Measurements from ENCODE around the gene ATG2B.

Gene ATG2B

GRCh38 chr14:96376093-96376492, 13.0 kb upstream of the ATG2B start:
- TF ChIP-seq, protein P1, sequence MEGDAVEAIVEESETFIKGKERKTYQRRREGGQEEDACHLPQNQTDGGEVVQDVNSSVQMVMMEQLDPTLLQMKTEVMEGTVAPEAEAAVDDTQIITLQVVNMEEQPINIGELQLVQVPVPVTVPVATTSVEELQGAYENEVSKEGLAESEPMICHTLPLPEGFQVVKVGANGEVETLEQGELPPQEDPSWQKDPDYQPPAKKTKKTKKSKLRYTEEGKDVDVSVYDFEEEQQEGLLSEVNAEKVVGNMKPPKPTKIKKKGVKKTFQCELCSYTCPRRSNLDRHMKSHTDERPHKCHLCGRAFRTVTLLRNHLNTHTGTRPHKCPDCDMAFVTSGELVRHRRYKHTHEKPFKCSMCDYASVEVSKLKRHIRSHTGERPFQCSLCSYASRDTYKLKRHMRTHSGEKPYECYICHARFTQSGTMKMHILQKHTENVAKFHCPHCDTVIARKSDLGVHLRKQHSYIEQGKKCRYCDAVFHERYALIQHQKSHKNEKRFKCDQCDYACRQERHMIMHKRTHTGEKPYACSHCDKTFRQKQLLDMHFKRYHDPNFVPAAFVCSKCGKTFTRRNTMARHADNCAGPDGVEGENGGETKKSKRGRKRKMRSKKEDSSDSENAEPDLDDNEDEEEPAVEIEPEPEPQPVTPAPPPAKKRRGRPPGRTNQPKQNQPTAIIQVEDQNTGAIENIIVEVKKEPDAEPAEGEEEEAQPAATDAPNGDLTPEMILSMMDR (IDR thresholded peaks at IDR 0.05; ENCODE audit: low read depth, low read length): no peak
- H3K4me3 ChIP-seq (ENCODE audit: low read depth, low read length): no peak overlapping the region

DNA sequence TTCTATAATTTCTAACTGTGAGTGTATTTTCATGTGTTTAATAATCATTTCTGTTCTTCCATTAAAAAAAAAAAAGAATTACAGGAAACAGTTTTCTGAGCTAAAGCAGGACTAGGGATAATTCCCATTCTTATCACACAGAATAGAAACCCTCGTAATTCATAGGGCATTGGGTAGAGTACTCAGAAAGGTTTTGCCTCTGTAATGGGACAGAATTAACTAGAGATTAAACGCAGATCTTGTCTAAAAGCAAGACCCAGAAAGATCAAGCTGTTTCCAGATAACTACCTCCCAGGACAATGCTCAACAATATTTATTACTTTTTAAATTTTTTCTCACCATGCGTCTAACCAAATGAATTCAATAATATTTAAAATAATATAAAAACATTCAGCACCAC, 10.4 kb upstream of the ATG2B start:
- no peak overlapping the region for H3K4me3 ChIP-seq (ENCODE audit: low read depth, low read length)
- TF ChIP-seq, protein P1 (IDR thresholded peaks at IDR 0.05; ENCODE audit: low read depth, low read length): no peak

- TF ChIP-seq, protein P1 (IDR thresholded peaks at IDR 0.05; ENCODE audit: low read depth, low read length): no peak
Measured at GRCh38 chr14:96370528-96370927, 7.4 kb upstream of the ATG2B start.

DNA sequence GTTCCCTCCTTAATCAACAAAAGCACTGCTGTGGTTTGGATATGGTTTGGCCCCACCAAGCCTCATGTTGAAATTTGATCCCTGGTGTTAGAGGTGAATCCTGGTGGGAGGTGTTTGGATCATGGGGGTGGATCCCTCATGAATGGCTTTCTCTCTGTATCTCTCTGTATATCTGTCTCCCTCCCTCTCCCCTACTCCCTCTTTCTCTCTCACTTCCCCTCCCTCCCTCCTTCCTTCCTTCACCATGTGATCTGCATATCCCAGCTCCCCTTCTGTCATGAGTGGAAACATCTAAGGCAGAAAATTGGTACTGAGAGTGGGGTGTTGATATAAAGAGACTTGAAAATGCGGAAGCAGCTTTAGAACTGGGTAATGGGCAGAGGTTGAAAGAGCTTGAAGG, 5.4 kb upstream of the ATG2B start:
- TF ChIP-seq, protein P1 (IDR thresholded peaks at IDR 0.05; ENCODE audit: low read depth, low read length): no peak
- H3K4me3 ChIP-seq (ENCODE audit: low read depth, low read length): no peak overlapping the region

More at GRCh38 chr14:96370528-96370927, 7.4 kb upstream of the ATG2B start:
- H3K4me3 ChIP-seq (ENCODE audit: low read depth, low read length): no peak overlapping the region

DNA sequence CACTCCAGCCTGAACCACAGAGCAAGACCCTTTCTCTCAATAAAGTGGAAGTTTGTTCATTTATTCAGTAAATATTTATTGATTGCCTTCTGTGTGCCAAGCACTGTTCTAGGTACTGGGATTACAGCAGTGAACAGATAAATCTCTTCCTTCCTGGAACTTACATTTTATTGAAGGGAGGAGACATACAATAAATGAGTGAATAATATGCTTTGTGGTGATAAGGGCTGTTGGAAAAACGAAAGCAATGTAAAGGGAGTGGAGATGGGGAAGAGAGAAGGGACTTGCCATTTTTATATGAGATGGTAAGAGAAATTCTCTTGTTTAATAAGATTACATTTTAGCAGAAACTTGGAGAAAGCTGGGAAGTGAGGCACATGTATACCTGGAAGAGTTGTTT, 1.8 kb upstream of the ATG2B start:
- TF ChIP-seq, protein P1 (IDR thresholded peaks at IDR 0.05; ENCODE audit: low read depth, low read length): no peak
- no peak overlapping the region for H3K4me3 ChIP-seq (ENCODE audit: low read depth, low read length)

DNA sequence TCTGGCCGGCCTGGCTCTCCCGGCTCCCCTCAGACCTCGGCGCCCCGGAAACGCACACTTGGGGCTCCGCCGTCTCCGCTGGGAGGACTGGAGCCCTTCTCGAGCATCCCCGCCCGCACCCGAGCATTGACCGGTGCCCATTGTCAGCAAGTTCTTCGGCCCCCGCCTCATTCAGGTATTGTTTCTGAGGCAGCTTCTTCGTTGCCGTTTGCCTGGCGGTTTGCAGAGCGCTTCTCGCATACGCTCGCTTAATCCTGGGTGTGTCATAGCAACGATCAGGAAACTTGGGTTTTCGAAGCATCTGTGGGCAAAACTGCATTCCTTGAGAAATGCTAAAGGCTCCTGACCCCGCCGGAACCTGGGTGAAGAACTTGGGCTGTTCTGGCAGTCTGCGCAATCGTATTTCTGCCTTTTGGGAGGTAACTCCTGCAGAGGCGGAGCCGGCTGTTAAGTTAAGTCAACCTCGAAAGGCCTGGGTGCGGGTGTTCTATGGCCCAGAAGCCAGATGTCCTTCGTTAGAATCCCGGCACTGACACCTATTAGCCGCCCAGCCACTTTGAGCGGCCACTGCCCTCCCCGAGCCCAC, 703 bp upstream of the ATG2B start:
- TF ChIP-seq, protein P1 (IDR thresholded peaks at IDR 0.05; ENCODE audit: low read depth, low read length): no peak
- peak overlapping the region; percentile 95 for H3K4me3 ChIP-seq (ENCODE audit: low read depth, low read length)

DNA sequence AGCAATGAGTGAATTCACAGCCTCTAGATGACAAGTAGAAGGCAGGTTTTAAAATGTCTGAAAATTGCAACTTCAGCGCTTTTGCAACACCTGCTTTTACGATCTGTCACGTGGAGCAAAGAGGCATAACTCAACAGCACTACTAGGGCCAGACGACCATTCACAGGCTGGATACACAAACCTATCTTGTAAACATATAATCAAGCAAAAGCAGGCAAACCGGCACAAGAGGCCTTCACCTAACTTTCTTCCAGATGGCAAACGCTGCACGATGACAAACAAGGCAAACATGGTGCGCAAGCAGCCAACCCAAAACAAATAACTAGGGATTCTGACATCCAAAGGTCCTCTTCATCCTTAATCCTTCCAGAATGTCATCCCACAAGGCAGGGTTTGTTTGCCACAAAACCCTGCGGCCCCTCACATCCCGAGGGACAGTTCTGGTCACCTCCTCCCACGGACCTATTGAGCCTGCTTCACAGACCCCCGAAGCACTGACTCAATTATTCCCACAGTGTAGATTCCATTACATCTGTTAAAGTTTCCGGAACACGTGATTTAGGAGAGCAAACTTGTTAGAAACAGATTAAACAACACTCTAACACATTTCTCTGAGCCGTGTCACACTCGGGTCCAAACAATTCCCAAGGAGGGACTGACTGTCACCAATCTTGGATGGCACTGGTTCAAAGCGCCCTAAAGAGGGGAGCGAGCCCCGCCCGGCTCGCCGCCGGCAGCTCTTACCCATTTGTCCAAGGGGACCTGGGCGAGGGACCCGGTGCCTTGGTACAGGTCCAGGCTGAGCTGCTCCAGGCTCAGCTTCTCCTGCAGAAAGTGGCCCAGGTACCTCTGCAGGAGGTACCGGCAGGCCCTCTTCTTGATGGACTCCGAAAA, 823 bp downstream of the ATG2B start:
- TF ChIP-seq, protein P1 (IDR thresholded peaks at IDR 0.05; ENCODE audit: low read depth, low read length): no peak
- H3K4me3 ChIP-seq (ENCODE audit: low read depth, low read length): peak overlapping the region; percentile 95

All from WI38 (cell line).